ENCODE results near the gene IPO7.

- TF ChIP-seq CTCF (conservative IDR thresholded peaks at IDR 0.05; ENCODE audit: low read depth, low read length) (no peak), EZH2 (IDR thresholded peaks at IDR 0.05; ENCODE audit: low read length, unreplicated experiment) (no peak), EZH2phosphoT487 (IDR thresholded peaks at IDR 0.05; ENCODE audit: borderline replicate concordance, low read length) (no peak)
Observed at GRCh38 chr11:9493492-9493891, 109.0 kb downstream of the IPO7 start.

All from PC-3 (cell line).